ENCODE data around the gene GPR146. TPM values are rescaled to one million over a fixed set of nuclear protein-coding genes. Genes with fewer than 3 reads are reported as not detected.

The GPR146 gene
- total RNA-seq, 2 donors from 2014 or later = 9.4 to 14.3 TPM

DNA sequence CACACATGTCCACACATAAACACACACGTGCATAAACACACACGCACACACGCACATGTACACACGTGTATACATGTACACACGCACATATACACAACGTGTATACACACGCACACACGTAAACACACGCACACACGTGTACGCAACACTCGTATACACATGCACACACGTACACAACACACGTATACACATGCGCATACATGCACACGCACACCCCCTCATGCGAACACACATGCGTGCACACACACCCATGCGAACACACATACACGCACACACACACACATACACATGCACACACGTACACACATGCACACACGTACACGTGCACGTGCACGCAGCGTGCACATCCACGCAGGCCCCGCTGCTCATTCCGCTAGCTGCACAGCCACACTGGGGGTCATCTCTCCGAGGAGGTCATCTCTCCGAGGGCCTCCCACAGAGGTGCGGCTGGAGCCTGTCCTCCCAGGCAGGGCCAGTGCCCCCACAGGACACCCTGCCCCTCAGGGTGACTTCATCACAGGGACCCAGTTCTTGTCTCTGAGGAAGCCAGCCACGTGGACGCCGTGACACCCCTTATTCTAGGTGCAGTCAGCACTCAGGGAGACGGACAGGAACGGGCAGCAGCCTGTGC lies 35.5 kb upstream of the GPR146 start:
- intact Hi-C loops (cut with DNase I) = no loop called here
- no peak for DNase-seq (ENCODE audit: low spot score)

DNA sequence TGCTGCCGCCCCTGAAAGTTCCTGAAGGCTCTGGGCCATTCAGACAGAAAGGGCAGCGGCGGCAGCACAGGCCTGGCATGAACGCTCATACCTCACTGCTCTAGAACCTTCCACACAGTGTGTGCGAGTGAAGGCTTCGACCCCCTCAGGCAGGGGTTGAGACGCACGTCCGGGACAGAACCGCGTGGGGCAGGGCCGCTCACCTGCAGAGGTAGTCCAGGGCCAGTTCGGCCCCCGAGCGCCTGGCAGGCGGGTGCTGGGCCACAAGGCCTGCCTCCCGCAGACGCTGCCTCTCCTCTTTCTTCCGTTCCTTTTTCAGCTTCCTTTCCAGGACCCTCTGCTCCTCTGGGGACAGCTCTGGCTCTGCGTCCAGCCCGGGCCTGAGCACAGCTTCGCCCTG lies 34.6 kb upstream of the GPR146 start:
- intact Hi-C loops (cut with DNase I) = no loop called here
- no peak for DNase-seq (ENCODE audit: low spot score)

DNA sequence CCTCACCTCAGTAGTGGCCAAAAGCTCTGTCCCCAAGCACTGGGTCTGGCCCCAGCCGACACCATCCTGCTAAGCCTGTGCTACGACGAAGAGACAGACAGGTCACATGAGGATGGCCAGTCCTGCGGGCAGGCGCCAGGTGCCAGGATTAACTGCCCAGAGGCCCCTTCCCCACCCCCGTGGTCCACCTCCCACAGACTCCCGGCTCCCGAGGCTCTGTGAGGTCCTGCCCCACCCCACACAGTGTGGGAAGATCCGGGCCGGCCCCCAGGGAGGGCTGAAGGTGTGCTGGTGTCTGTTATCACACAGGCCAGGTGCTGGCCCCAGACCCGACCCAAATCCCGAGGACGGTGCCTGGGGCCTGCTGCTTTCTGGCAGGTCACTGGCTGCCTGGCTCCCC lies 34.1 kb upstream of the GPR146 start:
- intact Hi-C loops (cut with DNase I) = no loop called here

DNA sequence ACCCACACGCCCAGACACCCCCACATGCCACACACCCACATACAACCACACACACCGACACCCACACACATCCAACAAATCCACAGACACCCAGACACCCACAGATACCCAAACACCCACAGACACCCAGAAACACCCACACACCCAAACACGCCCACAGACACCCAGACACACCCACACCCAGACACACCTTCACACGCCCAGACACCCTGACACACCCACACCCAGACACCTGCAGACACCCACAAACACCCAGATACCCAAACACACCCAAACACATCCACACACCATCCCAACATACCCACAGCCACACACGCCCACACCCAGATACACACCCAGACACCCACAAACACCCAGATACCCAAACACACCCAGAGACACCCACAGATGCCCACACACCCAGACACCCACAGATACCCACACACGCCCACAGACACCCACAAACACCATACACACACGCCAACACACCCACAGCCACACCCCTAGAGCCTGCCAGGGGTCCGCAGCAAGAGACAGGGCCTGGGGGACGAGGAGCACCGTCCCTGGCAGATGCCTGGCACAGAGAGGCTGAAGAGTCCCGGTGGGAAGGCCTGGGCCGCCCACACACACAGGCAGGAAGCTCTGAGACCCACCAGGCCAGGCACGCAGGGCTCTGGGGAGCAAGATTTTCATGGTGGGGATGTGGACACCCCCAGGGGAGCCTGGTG lies 32.9 kb upstream of the GPR146 start:
- intact Hi-C loops (cut with DNase I) = no loop called here
- DNase-seq (ENCODE audit: low spot score) = no peak

More for the DNA sequence above, 34.1 kb upstream of the GPR146 start:
- no peak for DNase-seq (ENCODE audit: low spot score)

DNA sequence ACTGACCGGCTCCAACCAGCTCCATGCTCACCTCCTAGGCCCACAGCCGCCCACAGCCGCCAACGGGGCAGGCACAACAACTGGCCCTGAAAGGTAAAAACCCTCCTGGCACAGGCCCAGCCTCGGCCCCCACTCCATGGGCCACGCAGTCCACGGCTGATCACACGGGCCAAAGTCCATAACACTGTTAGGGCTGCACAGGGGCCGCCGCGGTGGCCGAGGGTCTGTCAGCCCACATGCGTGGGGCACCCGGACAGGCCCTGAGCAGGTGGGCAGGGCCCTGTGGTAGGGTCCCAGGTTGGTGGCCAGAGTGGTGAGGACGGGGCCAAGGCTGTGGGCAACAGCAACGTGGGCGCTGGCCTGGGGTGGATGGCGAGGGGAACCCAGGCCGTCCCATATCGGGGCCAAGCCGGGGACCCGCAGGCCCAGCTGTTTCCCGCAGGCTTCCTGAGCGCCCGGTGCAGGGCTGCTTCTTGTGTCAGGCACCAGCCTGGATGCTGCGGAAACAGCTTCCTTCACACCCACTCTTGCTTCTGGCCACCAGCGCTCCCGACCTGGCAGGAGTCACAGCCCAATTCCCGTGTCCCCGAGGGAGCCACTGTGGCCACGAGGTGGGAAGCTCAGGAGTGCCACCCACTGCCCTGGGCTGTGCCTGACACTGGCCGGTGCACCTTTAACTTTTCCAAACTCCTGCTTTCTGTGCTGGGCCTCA lies 32.2 kb upstream of the GPR146 start:
- intact Hi-C loops (cut with DNase I) = no loop called here
- DNase-seq (ENCODE audit: low spot score) = no peak

DNA sequence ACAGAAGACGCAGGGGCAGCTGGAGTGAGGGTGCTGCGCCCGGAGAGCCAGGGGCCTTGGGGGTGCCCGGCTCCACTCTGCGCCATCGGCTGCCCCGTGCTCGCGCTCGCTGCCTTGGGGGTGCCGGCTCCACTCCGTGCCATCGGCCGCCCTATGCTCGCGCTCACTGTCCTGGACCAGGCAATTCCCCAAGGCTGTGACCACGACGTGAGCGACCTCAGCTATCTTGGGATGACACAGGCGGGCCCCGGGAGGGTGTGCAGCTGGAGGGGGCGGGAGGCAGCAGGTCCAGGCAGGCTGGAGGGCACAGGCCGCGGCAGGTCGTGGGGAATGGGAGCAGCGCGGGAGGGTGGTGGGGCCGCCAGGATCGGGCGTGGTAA lies 31.6 kb upstream of the GPR146 start:
- DNase-seq (ENCODE audit: low spot score) = no peak
- intact Hi-C loops (cut with DNase I) = no loop called here

DNA sequence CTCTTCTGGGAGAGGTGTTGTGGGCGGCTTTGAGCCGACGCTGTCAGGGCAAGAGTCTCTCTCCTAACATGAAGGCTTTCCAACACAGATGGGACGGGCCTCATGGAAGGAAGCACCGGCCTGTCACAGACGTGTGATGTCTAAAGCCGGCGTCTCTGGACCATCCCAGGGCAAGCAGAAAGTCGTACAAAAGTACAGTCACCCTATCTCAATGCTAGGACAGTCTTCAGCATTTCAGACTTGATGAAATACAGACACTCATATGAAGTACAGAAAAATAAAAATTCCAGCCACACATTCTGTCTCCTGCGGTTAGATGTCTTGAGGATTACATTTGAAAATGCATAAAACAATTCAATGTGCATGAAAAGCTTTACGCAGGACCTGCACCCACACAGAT lies 30.8 kb upstream of the GPR146 start:
- intact Hi-C loops (cut with DNase I) = no loop called here
- no peak for DNase-seq (ENCODE audit: low spot score)

DNA sequence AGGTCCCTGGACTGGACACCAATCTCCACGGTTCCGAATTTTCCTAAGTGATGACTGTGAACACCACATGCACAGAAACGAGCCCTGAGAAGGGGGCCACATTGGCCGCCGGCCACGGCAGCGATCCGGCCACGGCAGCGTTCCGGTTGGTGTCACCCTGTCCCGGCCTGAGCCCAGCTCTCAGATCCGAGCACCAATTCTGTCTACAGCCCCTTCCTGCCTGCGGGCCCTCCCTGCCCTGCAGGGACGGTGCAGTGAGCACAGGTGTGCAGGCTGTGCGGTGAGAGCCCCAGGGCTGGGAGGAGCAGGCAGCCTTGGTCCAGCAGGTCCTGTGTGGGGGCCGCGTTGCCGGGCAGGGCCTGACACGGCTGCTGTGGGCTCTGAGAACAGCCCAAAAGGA lies 29.7 kb upstream of the GPR146 start:
- intact Hi-C loops (cut with DNase I) = no loop called here
- no peak for DNase-seq (ENCODE audit: low spot score)

DNA sequence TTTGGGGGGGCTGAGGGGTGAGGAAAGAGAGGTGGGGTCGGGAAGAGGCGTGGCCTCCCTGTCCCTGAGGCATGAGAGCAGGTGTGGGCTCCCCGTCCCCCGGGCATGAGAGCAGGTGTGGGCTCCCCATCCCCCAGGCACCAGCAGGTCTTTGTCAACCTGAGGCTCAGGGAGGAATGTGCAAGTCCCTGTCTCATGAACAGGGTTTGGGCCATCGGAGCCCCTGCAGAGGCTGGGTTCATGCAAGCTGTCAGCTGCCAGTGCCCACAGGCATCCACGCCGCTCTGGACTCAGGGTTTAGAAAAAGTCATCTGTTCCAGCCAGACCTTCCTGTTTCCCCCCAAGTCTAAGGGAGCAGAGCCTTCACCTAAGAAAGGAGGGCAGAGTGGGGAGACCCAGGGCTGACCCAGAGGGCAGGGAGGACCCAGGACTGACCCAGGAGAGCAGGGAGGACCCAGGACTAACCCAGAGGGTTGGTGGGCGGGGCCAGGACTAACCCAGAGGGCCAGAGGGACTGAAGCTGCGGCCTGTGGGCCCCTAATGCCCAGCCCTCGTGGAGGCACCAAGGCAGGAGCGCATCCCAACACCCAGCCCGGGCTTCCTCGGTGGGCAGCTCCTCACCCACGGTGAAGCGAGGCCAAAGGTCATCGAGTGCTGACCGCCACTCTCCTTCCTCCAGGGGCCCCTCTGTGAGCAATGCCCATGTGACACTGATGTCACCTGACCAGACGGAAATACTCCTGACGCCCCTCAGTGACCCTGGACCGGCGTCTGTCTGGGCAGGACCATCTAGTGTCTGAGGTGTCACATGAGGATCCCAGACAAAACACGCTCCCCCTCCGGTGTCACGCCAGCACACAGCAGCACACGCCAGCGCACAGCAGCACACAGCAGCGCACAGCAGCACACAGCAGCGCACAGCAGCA lies 28.9 kb upstream of the GPR146 start:
- intact Hi-C loops (cut with DNase I) = no loop called here
- DNase-seq (ENCODE audit: low spot score) = no peak

DNA sequence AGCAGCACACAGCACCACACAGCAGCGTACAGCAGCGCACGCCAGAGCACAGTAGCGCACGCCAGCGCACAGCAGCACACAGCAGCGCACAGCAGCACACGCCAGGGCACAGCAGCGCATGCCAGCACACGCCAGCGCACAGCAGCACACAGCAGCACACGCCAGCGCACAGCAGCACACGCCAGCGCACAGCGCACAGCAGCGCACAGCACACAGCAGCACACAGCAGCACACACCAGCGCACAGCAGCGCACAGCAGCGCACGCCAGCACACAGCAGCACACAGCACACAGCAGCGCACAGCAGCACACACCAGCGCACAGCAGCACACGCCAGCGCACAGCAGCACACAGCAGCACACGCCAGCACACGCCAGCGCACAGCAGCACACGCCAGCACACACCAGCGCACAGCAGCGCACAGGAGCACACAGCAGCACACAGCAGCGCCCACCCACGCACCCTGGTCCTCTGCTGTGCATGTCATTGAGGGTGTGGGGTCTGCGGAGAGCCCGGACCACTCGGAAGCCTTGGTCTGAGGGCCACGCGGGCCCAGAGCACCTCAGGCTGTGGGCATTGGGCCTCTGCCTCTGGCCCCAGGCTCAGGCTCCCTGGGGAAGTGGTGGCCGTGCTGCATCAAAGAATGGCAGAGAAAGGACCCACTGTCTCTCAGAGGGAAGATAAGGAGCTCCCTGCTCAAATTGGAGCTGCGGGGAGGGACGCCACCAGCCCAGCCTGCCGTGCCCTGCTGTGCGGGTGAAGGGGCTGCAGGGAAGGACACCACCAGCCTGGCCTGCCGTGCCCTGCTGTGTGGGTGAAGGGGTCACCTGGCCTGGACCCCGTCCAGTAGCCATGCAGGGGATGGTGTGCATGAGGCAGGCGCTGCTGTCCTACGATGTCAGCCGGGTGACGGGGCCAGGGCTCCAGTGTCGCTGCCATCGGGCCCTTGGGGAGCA lies 27.5 kb upstream of the GPR146 start:
- intact Hi-C loops (cut with DNase I) = no loop called here
- DNase-seq (ENCODE audit: low spot score) = no peak

DNA sequence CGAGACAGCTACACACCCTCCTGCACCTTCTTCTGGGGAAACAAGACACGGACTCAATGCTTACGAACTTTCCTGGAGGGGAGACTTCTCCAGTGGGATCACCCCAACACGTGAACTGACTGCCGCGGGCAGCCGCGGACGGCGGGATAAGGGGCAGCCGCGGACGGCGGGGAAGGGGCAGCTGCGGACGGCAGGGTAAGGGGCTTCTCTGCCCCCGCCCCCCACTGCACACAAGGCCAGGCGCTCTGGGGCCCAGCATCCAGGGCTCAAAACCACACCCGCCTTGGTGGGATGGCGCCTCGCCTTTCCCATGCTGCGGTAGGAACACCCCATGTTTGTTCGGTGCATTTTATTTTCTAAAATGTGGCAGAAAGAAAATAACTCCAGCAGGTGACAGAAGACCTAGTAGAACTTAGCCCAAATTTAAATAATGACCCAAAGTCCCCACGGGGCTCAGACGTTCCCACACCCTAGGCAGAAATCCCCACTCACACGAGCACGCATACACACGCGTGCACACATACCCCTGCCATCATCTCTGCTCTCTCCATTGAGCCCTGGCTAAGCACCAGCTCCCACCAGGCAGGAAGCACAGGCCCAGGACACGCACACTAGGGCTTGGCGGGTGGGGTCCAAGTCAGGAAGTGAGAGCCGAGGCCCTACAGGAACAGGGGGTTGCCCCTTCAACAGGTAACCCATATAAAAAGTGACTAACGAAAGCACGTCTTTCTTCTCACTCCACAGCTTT lies 26.6 kb upstream of the GPR146 start:
- intact Hi-C loops (cut with DNase I) = no loop called here
- no peak for DNase-seq (ENCODE audit: low spot score)

DNA sequence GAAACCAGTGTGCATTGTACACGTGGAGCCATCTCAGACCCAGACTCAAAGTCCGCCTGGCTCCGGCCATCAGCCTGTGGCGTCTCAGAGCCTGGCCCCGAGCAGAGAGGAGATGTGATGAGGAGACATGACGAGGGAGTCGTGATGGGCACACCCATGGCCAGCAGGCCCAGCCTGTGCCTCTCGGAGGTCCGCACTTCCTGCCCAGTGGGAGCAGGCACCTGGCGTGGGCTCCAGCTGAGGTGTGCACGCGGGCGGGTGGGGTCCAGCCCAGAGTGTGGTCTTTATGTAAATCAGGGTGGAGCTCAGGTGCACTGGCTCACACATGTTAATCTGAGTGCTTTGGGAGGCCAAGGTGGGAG lies 26.0 kb upstream of the GPR146 start:
- intact Hi-C loops (cut with DNase I) = no loop called here
- DNase-seq (ENCODE audit: low spot score) = no peak

DNA sequence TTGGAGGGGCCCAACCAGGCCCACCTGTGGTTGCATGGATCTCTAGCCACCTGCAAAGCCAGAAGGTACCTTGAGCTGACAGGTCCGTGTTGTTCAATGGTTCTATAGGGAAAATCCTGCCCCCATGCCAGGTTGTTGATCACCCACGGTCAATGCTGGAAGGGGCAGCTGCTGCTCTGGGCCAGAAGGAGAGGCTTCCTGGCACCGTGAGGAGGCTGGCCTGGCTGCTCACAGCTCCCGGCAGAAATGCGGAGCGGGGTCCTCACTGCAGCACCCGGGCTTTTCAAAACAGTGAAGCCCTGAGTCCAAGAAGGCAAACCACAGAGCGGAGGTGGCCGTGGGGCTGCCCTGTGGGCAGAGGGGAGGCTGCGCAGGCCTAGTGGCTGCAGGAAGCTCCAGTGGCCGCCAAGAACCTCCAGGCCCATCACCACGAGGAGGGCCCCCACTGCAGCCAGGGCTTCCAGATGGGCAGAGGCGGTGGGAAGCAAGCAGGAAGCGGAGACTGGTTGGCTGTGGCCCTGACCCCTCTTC lies 25.0 kb upstream of the GPR146 start:
- intact Hi-C loops (cut with DNase I) = no loop called here
- DNase-seq (ENCODE audit: low spot score) = no peak

DNA sequence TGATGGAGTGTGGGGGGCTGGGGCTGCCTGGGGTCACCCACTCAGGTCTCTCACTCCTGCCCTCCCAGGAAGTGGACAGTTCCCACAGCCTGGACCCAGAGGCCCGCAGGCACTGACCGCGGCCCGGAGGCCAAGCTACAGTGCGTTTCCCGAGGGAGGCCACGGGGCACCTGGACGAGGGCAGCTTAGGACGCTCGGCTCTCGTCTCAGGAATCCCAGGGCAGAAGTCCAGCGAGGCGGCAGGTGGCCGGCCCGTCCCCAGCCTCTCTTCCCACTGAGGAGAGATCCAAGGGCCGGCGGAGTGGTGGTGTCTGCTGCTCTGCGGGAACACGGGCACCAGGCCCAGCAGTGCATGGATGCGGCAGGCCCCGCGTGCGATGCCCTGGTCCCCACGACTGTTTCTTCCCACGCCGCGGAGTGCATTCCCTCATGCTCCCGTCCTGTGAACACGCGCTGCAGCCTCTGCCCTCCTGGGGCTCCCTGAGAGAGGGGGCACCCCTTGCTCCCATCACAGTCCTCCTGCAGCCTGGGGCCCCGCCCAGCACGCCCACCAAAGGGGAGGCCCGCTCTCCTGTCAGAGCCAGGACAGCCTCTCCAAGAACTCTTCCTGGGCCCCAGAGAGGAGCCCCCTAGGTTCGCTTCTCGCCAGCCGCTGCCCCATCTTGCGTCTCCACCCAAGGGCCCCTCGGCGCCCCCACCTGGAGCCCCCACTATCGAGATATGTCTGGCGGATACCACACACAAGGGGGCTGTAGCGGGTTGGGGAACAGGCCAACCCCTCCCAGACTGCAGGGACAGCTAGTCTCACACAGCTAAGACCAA lies 24.3 kb upstream of the GPR146 start:
- no peak for DNase-seq (ENCODE audit: low spot score)
- intact Hi-C loops (cut with DNase I) = no loop called here

DNA sequence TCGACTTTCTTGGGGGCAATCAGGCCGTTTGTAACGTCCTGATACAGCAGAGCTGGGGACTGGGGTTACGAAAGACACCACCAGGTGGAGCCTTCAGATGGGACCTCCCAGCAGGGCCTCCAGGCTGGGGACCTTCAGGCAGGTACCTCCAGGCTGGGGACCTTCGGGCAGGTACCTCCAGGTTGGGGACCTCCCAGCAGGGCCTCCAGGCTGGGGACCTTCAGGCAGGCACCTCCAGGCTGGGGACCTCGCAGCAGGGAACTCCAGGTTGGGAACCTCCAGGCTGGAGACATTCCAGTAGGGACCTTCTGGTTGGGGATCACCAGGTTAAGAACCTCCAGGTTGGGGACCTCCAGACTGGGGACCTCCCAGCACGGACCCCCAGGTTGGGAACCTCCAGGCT lies 23.5 kb upstream of the GPR146 start:
- intact Hi-C loops (cut with DNase I) = no loop called here
- DNase-seq (ENCODE audit: low spot score) = no peak

DNA sequence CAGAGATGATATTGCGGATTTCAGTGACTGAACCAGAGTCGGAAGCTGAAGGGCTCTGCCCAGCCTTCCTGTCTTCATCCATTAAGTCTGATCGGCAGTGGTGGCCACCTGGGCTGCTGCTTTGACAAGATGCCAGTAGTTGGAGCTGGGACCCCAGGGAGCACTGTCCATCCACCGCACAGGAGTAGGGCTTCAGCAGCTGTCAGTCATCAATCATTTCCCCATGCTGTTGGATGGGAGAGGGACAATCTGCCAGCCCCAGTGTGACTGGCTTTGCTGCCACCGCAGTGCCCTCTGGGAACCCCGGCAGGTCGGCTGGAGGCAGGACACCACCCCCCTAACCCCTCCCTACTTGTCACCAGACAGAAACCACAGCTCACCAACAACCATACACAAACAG lies 23.0 kb upstream of the GPR146 start:
- intact Hi-C loops (cut with DNase I) = no loop called here
- DNase-seq (ENCODE audit: low spot score) = no peak

DNA sequence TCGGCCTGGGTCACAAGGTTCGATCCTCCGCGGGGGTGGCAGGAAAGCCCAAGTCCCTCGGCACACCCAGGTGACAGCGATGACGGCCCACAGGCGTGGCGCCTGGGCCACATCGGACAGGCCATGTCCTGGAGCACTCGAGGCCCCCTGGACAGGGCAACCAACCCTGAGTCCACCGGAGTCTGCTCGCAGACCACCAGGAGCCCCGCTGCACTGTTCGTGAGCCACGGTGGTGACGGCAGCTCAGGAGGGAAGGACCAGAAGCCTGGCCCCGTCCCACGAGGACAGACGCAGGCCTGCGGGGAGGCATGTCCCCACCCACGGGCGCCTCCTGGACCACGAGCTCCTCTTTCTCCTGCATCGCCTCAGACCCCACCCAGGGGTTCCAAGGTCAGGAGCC lies 22.4 kb upstream of the GPR146 start:
- intact Hi-C loops (cut with DNase I) = no loop called here
- no peak for DNase-seq (ENCODE audit: low spot score)

Data from posterior vena cava (tissue), 2 donors.